ENCODE data around the gene ENDOV. TPM values are rescaled to one million over a fixed set of nuclear protein-coding genes. Genes with fewer than 3 reads are reported as not detected.
"Not testable (repeated sequence)": the region's sequence is repeated elsewhere in the genome, so short reads cannot be mapped to it uniquely, and the experiment has no call there.

ENDOV gene
- total and polyA plus RNA-seq, 5 experiments from 2014 or later: 7.5 to 20.6 (median 10.3) TPM

DNA sequence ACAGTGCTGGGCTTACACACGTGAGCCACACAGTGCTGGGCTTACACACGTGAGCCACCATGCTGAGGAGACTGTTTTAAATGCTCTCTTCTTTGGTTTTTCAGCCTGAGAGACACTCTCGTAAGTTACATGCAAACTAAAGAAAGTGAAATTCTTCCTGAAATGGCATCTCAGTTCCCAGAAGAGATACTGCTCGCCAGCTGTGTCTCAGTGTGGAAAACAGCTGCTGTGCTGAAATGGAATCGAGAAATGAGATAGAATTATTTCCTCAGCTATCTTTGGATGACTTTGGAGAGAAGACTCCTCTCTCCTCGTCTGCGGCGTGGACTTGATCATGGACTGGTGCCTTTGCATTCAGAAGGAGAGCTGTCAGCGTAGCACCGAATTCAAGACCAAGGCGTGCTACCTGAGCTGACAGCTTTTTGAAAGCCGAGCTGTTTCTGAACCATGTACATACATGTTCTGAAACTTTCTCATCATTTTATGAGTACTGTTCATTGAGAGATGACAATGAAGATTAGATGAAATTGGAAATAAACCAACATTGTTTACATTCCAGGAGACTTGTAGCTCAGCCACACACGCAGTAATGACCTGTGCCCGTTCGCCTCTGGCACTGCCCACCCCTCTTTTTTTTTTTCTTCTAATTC lies 21.6 kb upstream of the ENDOV start:
- no peaks in the 10 kb centered on the region for H3K27me3 Mint-ChIP-seq
- POLR2A ChIA-PET: no interaction called here
- ATAC-seq (no peak), DNase-seq (no peak)
- no peaks in the 10 kb centered on the region for H3K9me3 Mint-ChIP-seq
- no peak overlapping the region for H3K27ac Mint-ChIP-seq
- H3K4me1 Mint-ChIP-seq: peaks cover 10 to 21% (median 13%) of the 10 kb centered on the region in 4 donors
- H3K36me3 Mint-ChIP-seq: peaks cover 0 to 75% (median 26%) of the 10 kb centered on the region in 3 donors
- no peak overlapping the region for H3K4me3 Mint-ChIP-seq

- H3K4me1 Mint-ChIP-seq: peaks cover 11 to 21% (median 13%) of the 10 kb centered on the region in 4 donors
- H3K4me3 Mint-ChIP-seq: no peak overlapping the region
- H3K27me3 Mint-ChIP-seq: no peaks in the 10 kb centered on the region
- H3K36me3 Mint-ChIP-seq: peaks cover 0 to 69% (median 23%) of the 10 kb centered on the region in 3 donors
- DNase-seq (no peak), ATAC-seq (no peak)
- H3K9me3 Mint-ChIP-seq: no peaks in the 10 kb centered on the region
- POLR2A ChIA-PET: no interaction called here
- H3K27ac Mint-ChIP-seq: peak overlapping the region in 1 of 10 donors; percentile 10
These were observed 21.0 kb upstream of the ENDOV start for GRCh38 chr17:80393961-80394360.

DNA sequence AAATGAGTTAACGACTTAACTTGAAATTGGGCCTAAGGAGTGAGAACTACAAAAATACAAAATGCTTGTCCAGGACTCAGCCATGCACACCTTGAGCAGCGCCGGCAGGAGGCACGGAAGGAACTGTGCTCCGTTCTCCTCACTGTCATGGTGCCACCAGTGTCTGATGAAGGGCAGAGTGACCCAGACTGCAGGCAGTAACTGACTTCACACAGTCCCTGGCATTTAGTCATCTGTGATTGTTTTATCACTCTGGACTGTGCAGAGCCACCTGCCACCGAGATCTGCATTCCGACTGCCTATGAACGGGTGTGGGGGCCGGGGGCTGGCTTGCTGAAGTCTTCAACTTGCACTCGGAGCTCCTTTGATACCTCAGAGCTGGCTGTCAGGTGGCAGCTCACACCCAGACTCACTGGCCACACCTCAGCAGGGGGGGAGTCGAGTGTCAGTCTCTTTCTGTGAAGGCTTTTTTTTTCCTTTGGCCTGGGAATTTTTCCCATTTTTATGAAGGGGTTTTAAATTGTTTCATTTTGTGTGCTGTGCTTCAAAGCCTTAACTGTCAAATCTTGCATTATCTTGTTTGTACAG lies 20.2 kb upstream of the ENDOV start:
- Mint-ChIP-seq H3K4me3 (peak overlapping the region in 1 of 10 donors; percentile 14), H3K27ac (peak overlapping the region in 5 of 10 donors; percentile 21 to 77 (median 25)), H3K27me3 (no peaks in the 10 kb centered on the region), H3K36me3 (peaks cover 0 to 61% (median 20%) of the 10 kb centered on the region in 3 donors), H3K9me3 (no peaks in the 10 kb centered on the region), H3K4me1 (peaks cover 11 to 21% (median 13%) of the 10 kb centered on the region in 4 donors)
- ATAC-seq (no peak), DNase-seq (no peak)
- POLR2A ChIA-PET: no interaction called here

DNA sequence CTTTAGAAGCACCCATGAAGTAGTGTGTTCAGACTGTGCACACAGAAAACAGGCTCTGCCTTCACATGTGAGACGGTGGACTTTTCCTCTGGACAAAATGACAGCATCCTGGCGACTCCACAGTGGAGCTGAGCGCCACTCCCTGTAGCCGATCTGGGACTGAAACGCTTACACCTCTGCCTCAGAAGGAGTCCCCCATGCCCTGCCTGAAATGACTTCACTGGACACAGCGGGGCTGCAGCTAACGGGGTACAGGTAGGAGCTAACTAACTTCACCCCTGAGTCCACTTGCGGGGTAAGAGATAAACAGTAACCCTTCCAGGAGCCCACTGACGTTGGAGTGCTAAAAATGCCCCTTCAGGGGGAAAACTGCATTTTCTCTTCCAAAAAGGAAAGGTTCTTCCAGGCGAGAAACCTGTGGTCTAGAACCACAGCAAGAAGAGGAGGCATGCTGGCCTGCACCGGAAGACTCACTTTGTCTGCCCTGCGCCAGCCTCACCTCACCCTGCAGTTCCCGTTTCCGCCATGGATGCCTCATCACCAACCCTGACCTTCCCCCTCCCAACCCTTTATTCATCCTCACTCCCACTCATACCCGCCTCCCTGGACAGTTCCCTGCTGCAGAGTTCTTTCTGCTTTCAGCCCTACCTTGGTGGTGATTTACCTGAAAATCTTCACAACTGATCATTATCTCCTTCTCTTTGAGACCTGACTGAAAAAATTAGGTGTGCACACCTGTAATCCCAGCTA lies 19.4 kb upstream of the ENDOV start:
- POLR2A ChIA-PET: no interaction called here
- DNase-seq (no peak), ATAC-seq (peak; percentile 20 to 27)
- no peaks in the 10 kb centered on the region for H3K27me3 Mint-ChIP-seq
- H3K4me3 Mint-ChIP-seq: no peak overlapping the region
- H3K36me3 Mint-ChIP-seq: peaks cover 0 to 53% (median 16%) of the 10 kb centered on the region in 3 donors
- H3K4me1 Mint-ChIP-seq: peaks cover 11 to 21% (median 15%) of the 10 kb centered on the region in 4 donors
- no peaks in the 10 kb centered on the region for H3K9me3 Mint-ChIP-seq
- H3K27ac Mint-ChIP-seq: peak overlapping the region in 9 of 10 donors; percentile 24 to 80 (median 69)

DNA sequence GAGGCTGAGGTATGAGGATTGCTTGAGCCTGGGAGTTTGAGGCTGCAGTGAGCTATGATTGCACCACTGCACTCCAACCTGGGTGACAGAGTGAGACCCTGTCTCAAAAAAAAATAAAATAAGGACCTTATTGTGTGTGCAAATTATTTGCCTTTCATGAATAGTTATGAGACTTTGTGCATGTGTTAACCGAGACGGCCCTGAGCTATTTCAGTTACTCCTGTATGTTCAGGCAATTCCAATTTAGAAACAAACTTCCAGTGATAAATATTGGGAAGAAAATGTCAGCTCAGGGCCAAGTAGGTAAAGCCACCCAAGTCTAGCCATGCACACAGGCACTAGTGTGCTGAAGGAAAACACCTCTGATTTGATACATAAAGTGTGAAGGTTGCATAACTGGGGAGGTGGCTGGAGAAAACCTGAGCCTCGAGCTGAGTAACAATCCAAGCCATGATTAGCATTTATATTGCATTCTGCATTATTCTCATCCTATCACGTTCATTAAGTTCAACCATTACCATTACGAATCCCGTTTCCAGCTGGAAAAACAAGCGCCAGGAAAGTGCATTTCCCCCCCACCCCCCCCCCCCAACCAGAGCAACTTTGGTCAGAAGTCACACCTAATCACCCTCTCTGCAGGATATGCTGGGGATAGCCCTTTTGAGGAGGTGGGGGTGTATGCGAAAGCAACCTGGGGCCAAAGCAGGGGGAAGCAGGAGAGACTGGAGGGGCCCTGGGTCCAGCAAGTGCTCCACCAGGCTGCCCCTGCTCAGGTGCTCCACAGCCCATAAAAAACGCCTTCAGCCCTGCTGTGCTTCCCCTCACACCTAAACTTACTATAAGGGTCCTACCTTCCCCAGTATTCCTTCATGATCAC lies 18.6 kb upstream of the ENDOV start:
- POLR2A ChIA-PET: no interaction called here
- ATAC-seq: no peak

GRCh38 chr17:80397034-80397387 lies 18.0 kb upstream of the ENDOV start:
- Mint-ChIP-seq H3K27me3 (no peaks in the 10 kb centered on the region), H3K36me3 (peaks cover 0 to 38% (median 8%) of the 10 kb centered on the region in 3 donors), H3K27ac (peak overlapping the region; percentile 32 to 94 (median 82)), H3K9me3 (no peaks in the 10 kb centered on the region), H3K4me3 (peak overlapping the region in 1 of 10 donors; percentile 27), H3K4me1 (peaks cover 11 to 21% (median 15%) of the 10 kb centered on the region in 4 donors)
- ATAC-seq (no peak), DNase-seq (no peak)
- POLR2A ChIA-PET: interaction anchor here (0.5 kb wide), 1 partner anchor 20 kb away, joined by 3 read pairs; no protein-coding TSS in a partner anchor

More for the DNA sequence above, 18.6 kb upstream of the ENDOV start:
- Mint-ChIP-seq H3K27me3 (no peaks in the 10 kb centered on the region), H3K9me3 (no peaks in the 10 kb centered on the region), H3K4me1 (peaks cover 11 to 21% (median 15%) of the 10 kb centered on the region in 4 donors), H3K36me3 (peaks cover 0 to 44% (median 12%) of the 10 kb centered on the region in 3 donors), H3K27ac (peak overlapping the region; percentile 40 to 94 (median 82)), H3K4me3 (no peak overlapping the region)
- no peak for DNase-seq

- no peaks in the 10 kb centered on the region for H3K9me3 Mint-ChIP-seq
- H3K27ac Mint-ChIP-seq: peak overlapping the region in 6 of 10 donors; percentile 32 to 94 (median 45)
- peaks cover 0 to 32% (median 8%) of the 10 kb centered on the region in 3 donors for H3K36me3 Mint-ChIP-seq
- no peaks in the 10 kb centered on the region for H3K27me3 Mint-ChIP-seq
- POLR2A ChIA-PET: interaction anchor here (0.5 kb wide), 1 partner anchor 20 kb away, joined by 3 read pairs; no protein-coding TSS in a partner anchor
- no peak for ATAC-seq
- no peak overlapping the region for H3K4me3 Mint-ChIP-seq
- DNase-seq: no peak
- H3K4me1 Mint-ChIP-seq: peaks cover 11 to 21% (median 15%) of the 10 kb centered on the region in 4 donors
These were observed 17.3 kb upstream of the ENDOV start for GRCh38 chr17:80397686-80398085.

GRCh38 chr17:80401086-80401485 lies 13.9 kb upstream of the ENDOV start:
- not testable (repeated sequence) for ATAC-seq, H3K4me3 Mint-ChIP-seq, H3K36me3 Mint-ChIP-seq, DNase-seq, H3K9me3 Mint-ChIP-seq, H3K27me3 Mint-ChIP-seq
- POLR2A ChIA-PET: interaction anchor here (1.4 kb wide), 1 partner anchor 10 kb away, joined by 5 read pairs; no protein-coding TSS in a partner anchor
- H3K4me1 Mint-ChIP-seq: peaks cover 8 to 15% (median 10%) of the 10 kb centered on the region in 4 donors
- peak overlapping the region in 2 of 10 donors; percentile 39 to 59 for H3K27ac Mint-ChIP-seq

DNA sequence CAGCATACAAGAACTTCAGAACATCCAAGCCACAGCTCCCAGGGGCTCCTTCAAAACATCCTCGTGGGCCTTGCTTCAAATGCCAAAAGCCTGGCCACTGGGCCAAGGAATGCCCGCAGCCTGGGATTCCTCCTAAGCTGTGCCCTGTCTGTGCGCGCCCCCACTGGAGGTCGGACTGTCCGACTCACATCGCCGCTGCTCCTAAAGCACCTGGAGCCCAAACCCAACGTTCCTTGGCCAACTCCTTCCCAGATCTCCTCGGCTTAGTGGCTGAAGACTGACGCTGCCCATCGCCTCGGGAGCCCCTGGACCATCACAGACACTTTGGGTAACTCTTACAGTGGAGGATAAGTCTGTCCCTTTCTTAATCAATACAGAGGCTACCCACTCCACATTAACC lies 12.9 kb upstream of the ENDOV start:
- not testable (repeated sequence) for H3K4me3 Mint-ChIP-seq, DNase-seq, H3K27me3 Mint-ChIP-seq, H3K27ac Mint-ChIP-seq, H3K36me3 Mint-ChIP-seq, ATAC-seq, H3K9me3 Mint-ChIP-seq
- peaks cover 4 to 11% (median 7%) of the 10 kb centered on the region in 4 donors for H3K4me1 Mint-ChIP-seq
- POLR2A ChIA-PET: interaction anchor here (1.4 kb wide), 1 partner anchor 11 kb away, joined by 5 read pairs; no protein-coding TSS in a partner anchor

DNA sequence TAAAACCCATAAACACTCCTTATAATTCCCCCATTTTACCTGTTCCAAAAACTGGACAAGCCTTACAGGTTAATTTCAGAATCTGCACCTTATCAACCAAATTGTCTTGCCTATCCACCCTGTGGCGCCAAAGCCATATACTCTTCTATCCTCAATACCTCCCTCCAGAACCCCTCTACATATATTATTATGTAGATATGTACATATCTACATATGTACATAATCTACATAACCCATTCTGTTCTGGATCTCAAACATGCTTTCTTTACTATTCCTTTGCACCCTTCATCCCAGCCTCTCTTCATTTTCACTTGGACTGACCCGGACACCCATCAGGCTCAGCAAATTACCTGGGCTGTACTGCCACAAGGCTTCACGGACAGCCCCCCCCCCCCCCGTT lies 12.0 kb upstream of the ENDOV start:
- no peaks in the 10 kb centered on the region for H3K27me3 Mint-ChIP-seq
- peaks cover 3 to 6% (median 3%) of the 10 kb centered on the region in 4 donors for H3K4me1 Mint-ChIP-seq
- no peaks in the 10 kb centered on the region for H3K36me3 Mint-ChIP-seq
- H3K4me3 Mint-ChIP-seq: no peak overlapping the region
- DNase-seq (no peak), ATAC-seq (no peak)
- H3K9me3 Mint-ChIP-seq: no peaks in the 10 kb centered on the region
- H3K27ac Mint-ChIP-seq: no peak overlapping the region
- POLR2A ChIA-PET: no interaction called here

DNA sequence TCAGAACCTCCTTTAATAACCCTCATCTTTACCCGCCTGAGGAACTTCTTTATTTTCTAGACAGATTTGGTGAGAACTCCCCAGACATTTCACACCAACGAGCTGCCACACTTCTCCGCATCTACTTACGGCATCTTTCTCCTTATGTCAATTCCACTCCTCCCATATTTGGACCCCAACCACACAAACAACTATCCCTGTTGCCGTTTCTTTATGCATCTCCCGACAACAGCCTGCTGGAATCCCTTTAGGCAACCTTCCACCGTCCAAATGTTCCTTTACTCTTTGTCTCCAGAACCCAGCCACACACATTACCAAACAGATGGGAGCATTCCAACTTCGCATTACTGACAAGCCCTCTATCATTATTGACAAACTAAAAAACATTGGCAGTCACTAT lies 8.8 kb upstream of the ENDOV start:
- no peaks in the 10 kb centered on the region for H3K9me3 Mint-ChIP-seq
- no peak overlapping the region for H3K4me3 Mint-ChIP-seq
- H3K4me1 Mint-ChIP-seq: peaks cover 0 to 1% (median 0%) of the 10 kb centered on the region in 4 donors
- ATAC-seq (no peak), DNase-seq (no peak)
- peaks cover 0 to 4% (median 4%) of the 10 kb centered on the region in 5 donors for H3K27me3 Mint-ChIP-seq
- POLR2A ChIA-PET: no interaction called here
- H3K27ac Mint-ChIP-seq: no peak overlapping the region
- no peaks in the 10 kb centered on the region for H3K36me3 Mint-ChIP-seq

DNA sequence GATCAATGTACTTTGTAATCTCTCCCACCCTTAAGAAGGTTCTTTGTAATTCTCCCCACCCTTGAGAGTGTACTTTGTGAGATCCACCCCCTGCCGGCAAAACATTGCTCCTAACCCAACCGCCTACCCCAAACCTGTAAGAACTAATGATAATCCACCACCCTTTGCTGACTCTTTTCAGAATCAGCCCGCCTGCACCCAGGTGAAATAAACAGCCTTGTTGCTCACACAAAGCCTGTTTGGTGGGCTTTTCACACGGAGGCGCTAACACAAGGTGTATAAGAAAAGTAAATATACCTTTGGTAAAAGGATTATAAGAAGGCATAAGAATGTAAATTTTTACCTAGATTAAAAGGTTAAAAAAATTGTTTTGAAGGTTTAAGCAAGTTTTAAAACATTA lies 7.0 kb upstream of the ENDOV start:
- H3K4me3 Mint-ChIP-seq, H3K27ac Mint-ChIP-seq, ATAC-seq, H3K27me3 Mint-ChIP-seq, H3K9me3 Mint-ChIP-seq, H3K36me3 Mint-ChIP-seq, H3K4me1 Mint-ChIP-seq, DNase-seq, POLR2A ChIA-PET: not testable (repeated sequence)
